HepG2 (cell line): ENCODE measurements around the gene PRICKLE3. TPM values are rescaled to one million over a fixed set of nuclear protein-coding genes. Genes with fewer than 3 reads are reported as not detected.

ENCODE experiments used
- ATAC-seq: fragments of 200-7000 bp; cut with Tn5 transposase; 3 replicates; pipeline ENCODE4 v1.9.1; 2020; ENCODE audit warnings: mild to moderate bottlenecking, moderate library complexity
- BruUV-seq: library from RNA; stranded (reverse); fragments of 400-500 nt; replicated peaks from 2 replicates; lab custom pipeline; 2021; lab: Mats Ljungman, UMichigan
- CTCF ChIA-PET: fragments of 300-600 bp; formaldehyde crosslinking; extraction: SDS; loops from one replicate; lab custom pipeline; 2021; ENCODE audit warnings: low total read pairs, inconsistent platforms, low intra/inter-chr PET ratio; lab: Yijun Ruan, JAX
- POLR2A ChIA-PET: fragments of 350-600 bp; sonication (Branson Sonifier 250); formaldehyde crosslinking; loops from one replicate; lab custom pipeline; 2020; ENCODE audit warnings: antibody characterized with exemption, inconsistent platforms; lab: Yijun Ruan, JAX
- DNase-seq: peaks from one replicate; pipeline ENCODE4 v3.0.0-alpha.2; 2015; ENCODE audit warnings: low spot score
- FAIRE-seq: peaks from 3 replicates; lab custom pipeline; 2011; peaks lifted over from hg19 to GRCh38; lab: Jason Lieb, UNC
- H2AFZ ChIP-seq: one replicate; pipeline ENCODE4 v1.6.1; 2011; ENCODE audit warnings: low read length, inconsistent platforms
- H3K27ac ChIP-seq: fragments of 300-600 bp; 3 replicates; pipeline ENCODE4 v1.8.0; 2011; ENCODE audit warnings: mixed run types, mild to moderate bottlenecking, mixed read lengths, low read length, inconsistent platforms; ENCODE audit not compliant: insufficient read depth; ENCODE audit errors: extremely low read length
- H3K27me3 ChIP-seq, 2 experiments: fragments of 200-600 bp in 1 of 2; 2 replicates in 1 of 2; 3 replicates in 1 of 2; pipeline versions ENCODE4 v1.6.0 to v1.8.0; 2011; ENCODE audit warnings: low read length in 2 of 2, mild to moderate bottlenecking in 2 of 2, moderate library complexity in 2 of 2, inconsistent platforms in 1 of 2; ENCODE audit not compliant: insufficient read depth in 2 of 2, control insufficient read depth in 1 of 2
- H3K36me3 ChIP-seq, 2 experiments: fragments of 200-600 bp in 1 of 2; replicated peaks in 1 of 2; 2 replicates in 1 of 2; 3 replicates in 1 of 2; pipeline versions ENCODE4 v1.5.1 to v1.8.0; 2011; ENCODE audit warnings: low read length in 2 of 2, inconsistent platforms in 1 of 2; ENCODE audit not compliant: insufficient read depth in 2 of 2, control insufficient read depth in 1 of 2
- H3K4me1 ChIP-seq: 2 replicates; pipeline ENCODE4 v1.5.1; 2012; ENCODE audit warnings: low read length, inconsistent platforms; ENCODE audit not compliant: insufficient read depth
- H3K4me2 ChIP-seq: 2 replicates; pipeline ENCODE4 v1.6.0; 2011; ENCODE audit warnings: low read depth, low read length, inconsistent platforms
- H3K4me3 ChIP-seq, 3 experiments: fragments of 200-600 bp in 1 of 3; sonication (generic), shearing (Covaris generic) in 1 of 3; replicated peaks in 1 of 3; 2 replicates each; pipeline ENCODE4 v1.5.1; 2011 to 2016; ENCODE audit warnings: low read length in 3 of 3, inconsistent platforms in 2 of 3, low read depth in 2 of 3, mild to moderate bottlenecking in 2 of 3, control low read depth in 1 of 3, mixed read lengths in 1 of 3; ENCODE audit not compliant: insufficient read depth in 1 of 3
- H3K79me2 ChIP-seq: one replicate; pipeline ENCODE4 v1.6.1; 2011; ENCODE audit warnings: low read length, inconsistent platforms; ENCODE audit not compliant: insufficient read depth
- H3K9ac ChIP-seq: 2 replicates; pipeline ENCODE4 v1.6.0; 2011; ENCODE audit warnings: mild to moderate bottlenecking, low read depth, low read length, inconsistent platforms; ENCODE audit not compliant: insufficient read depth
- H3K9me3 ChIP-seq: 2 replicates; pipeline ENCODE4 v1.5.1; 2012; ENCODE audit warnings: mild to moderate bottlenecking, low read length
- H4K20me1 ChIP-seq: 2 replicates; pipeline ENCODE4 v1.6.0; 2011; ENCODE audit warnings: inconsistent platforms, mild to moderate bottlenecking, low read length, moderate library complexity; ENCODE audit not compliant: insufficient read depth
- E2F1 ChIP-seq: sonication (generic); formaldehyde crosslinking; IDR thresholded peaks from 2 replicates; pipeline ENCODE4 v1.5.0; 2020; ENCODE audit warnings: missing genetic modification reagents
- KDM4B ChIP-seq: sonication (generic); formaldehyde crosslinking; IDR thresholded peaks from 2 replicates; pipeline ENCODE4 v1.4.0; 2020; ENCODE audit warnings: missing genetic modification reagents
- KLF6 ChIP-seq: IDR thresholded peaks from 2 replicates; pipeline ENCODE4 v1.8.0; 2016; ENCODE audit warnings: missing biosample characterization, missing genetic modification reagents
- MTERF4 ChIP-seq: sonication (generic); formaldehyde crosslinking; IDR thresholded peaks from 2 replicates; pipeline ENCODE4 v1.8.0; 2023; ENCODE audit warnings: mild to moderate bottlenecking, missing genetic modification reagents
- NFRKB ChIP-seq: fragments of 450-650 bp; IDR thresholded peaks from 2 replicates; pipeline ENCODE4 v1.6.1; 2017
- NR2F1 ChIP-seq, 2 experiments: fragments of 450-650 bp in 1 of 2; formaldehyde crosslinking in 1 of 2; IDR thresholded peaks; 2 replicates each; pipeline versions ENCODE4 v1.5.0 to v1.6.1; 2016 to 2020; ENCODE audit warnings: mild to moderate bottlenecking in 1 of 2, missing compliant biosample characterization in 1 of 2, missing genetic modification reagents in 1 of 2, moderate library complexity in 1 of 2
- ZFY ChIP-seq: sonication (generic); formaldehyde crosslinking; IDR thresholded peaks from 2 replicates; pipeline ENCODE4 v1.4.0; 2020; ENCODE audit warnings: missing genetic modification reagents
- ZNF773 ChIP-seq: sonication (generic); formaldehyde crosslinking; IDR thresholded peaks from 2 replicates; pipeline ENCODE4 v1.4.0; 2020; ENCODE audit warnings: missing genetic modification reagents, borderline replicate concordance
- WGBS: methylation state at CpG from one replicate; pipeline ENCODE4 v1.1.6; 2017; ENCODE audit warnings: low lambda C conversion rate; 5-methylcytosine and 5-hydroxymethylcytosine counted together
- in situ Hi-C: cut with HindIII; loops from 2 replicates; pipeline ENCODE4 v1.10.0; 2017; ENCODE audit warnings: low pct_unique_long_range_greater_than_20kb; ENCODE audit not compliant: extremely low pct_ligation_motif_present
- intact Hi-C: fragments of 100-400 bp; cut with micrococcal nuclease; formaldehyde crosslinking; loops from one replicate; pipeline ENCODE4 v1.10.0; 2022; ENCODE audit not compliant: unreplicated experiment
- polyA plus RNA-seq, 8 experiments: library from polyadenylated mRNA; depleted of rRNA in 3 of 8; stranded (reverse) in 7 of 8; unstranded in 1 of 8; fragments of >200 nt; fragmentation: Illumina TruSeq in 4 of 8; extraction: Trizol in 4 of 8; gene quantifications; 2 replicates each; pipeline versions ENCODE4 v1.2.1 to v1.2.3, GENCODE V29; 2011 to 2016; ENCODE audit warnings: low read depth in 4 of 8, missing spikeins in 1 of 8, mixed read lengths in 1 of 8; ENCODE audit not compliant: insufficient read depth in 1 of 8
- total RNA-seq, 5 experiments: library from RNA; depleted of rRNA; stranded (reverse); fragments of >200 nt; fragmentation: Illumina TruSeq; extraction: Trizol; gene quantifications; 2 replicates each; pipeline ENCODE4 v1.2.3, GENCODE V29; 2016; ENCODE audit warnings: low read depth in 1 of 5

Gene PRICKLE3
- total and polyA plus RNA-seq, 2 of the 13 experiments (the other 11 are each of a cell fraction or from before 2014, with no cell fraction given): 2.6 TPM

GRCh38 chrX:49199315-49199595, 13.1 kb upstream of the PRICKLE3 start:
- intact Hi-C loops: no loop called here
- H3K9me3 ChIP-seq: no peaks in the 10 kb centered on the region
- no peak for DNase-seq

More at GRCh38 chrX:49199315-49199595, 13.1 kb upstream of the PRICKLE3 start:
- H3K36me3 ChIP-seq: no peaks in the 10 kb centered on the region
- no peak for ATAC-seq
- ChIA-PET CTCF (no interaction called here), POLR2A (no interaction called here)
- in situ Hi-C loops: no loop called here
- TF ChIP-seq MTERF4 (CRISPR knock-in tag): no peak
- no peak for TF ChIP-seq NR2F1 (CRISPR knock-in tag; IDR thresholded peaks at IDR 0.05)
- no peak for TF ChIP-seq KDM4B (CRISPR knock-in tag)
- TF ChIP-seq NFRKB: no peak
- no peak for TF ChIP-seq KLF6 (CRISPR knock-in tag)
- no peak for TF ChIP-seq E2F1 (CRISPR knock-in tag)
- no peak for TF ChIP-seq ZNF773
- no peak for TF ChIP-seq ZFY (CRISPR knock-in tag)
- H3K27me3 ChIP-seq: no peaks in the 10 kb centered on the region
- no peak overlapping the region for H2AFZ ChIP-seq
- no peak overlapping the region for H3K27ac ChIP-seq
- no peak overlapping the region for H3K9ac ChIP-seq
- no peaks in the 10 kb centered on the region for H3K79me2 ChIP-seq
- H3K4me3 ChIP-seq: no peak overlapping the region; a peak in 2 of 6 replicates
- H4K20me1 ChIP-seq: no peaks in the 10 kb centered on the region
- H3K4me2 ChIP-seq: peak overlapping the region; percentile 36; the same call in 1 of the 2 replicates
- no peak for FAIRE-seq
- H3K4me1 ChIP-seq: peaks cover 48% of the 10 kb centered on the region
- WGBS: 32% methylated on average over 11 of the region's 11 CpGs
- BruUV-seq: no TSS peak
